ENCODE results near the gene MGARP.

GRCh38 chr4:139241784-139242151, 38.3 kb downstream of the MGARP start:
- no peak for TF ChIP-seq POLR2A (IDR thresholded peaks at IDR 0.05)
- no peak for TF ChIP-seq CTCF (IDR thresholded peaks at IDR 0.05)
- no peak for TF ChIP-seq POLR2AphosphoS5 (IDR thresholded peaks at IDR 0.05; ENCODE audit: insufficient read depth in 1 of 2, low read depth in 1 of 2)

Measured in vagina (tissue), 2 donors.